Measurements from ENCODE around the gene PHACTR3.

PHACTR3 gene

GRCh38 chr20:59821788-59822187, 217.4 kb downstream of the PHACTR3 start:
- peak; percentile 70 for DNase-seq

- DNase-seq: peak; percentile 42
Measured at GRCh38 chr20:59822291-59823029, 218.1 kb downstream of the PHACTR3 start.

- DNase-seq: no peak
Measured at GRCh38 chr20:59823030-59823423, 218.7 kb downstream of the PHACTR3 start.

GRCh38 chr20:59823491-59824259, 219.3 kb downstream of the PHACTR3 start:
- peak; percentile 26 for DNase-seq

DNA sequence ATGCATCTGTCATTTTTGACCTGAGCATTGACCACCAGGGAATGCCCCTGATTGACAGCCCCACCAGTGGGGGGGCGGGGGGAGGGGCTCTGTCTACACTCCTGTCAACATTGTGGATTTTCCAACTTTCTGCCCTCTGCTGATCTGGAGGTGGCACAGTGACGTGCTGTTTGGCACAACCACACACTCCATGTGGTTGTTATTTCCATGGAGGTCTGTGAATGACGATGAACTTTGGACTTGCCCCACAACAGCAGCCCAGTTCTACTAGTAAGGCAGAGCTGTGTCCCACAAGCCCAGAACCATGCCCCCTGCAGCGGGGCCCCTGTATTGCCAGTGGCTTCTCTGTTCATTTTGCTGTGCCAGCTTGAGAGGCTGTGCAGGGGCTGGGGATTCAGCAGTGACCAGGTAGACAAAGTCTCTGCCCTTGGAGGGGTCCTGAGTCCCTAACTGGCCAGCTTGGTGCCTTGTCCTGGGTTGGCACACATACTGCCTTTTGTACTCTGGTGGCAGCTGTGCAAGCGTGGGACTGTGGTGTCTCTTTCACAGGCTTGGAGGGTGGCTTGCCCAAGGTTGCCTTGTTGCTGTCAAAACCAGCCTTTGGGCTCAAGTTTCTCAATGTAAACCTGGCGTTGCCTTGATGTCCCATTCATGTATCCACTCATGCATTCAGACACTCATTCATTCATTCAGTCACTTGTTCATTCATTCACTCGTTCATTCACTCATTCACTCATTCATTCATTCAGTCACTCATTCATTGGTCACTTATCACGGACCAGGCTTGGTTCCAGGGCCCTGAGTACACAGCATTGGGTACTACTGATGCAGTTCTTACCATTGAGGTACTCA, 220.6 kb downstream of the PHACTR3 start:
- peak; percentile 64 for DNase-seq

DNA sequence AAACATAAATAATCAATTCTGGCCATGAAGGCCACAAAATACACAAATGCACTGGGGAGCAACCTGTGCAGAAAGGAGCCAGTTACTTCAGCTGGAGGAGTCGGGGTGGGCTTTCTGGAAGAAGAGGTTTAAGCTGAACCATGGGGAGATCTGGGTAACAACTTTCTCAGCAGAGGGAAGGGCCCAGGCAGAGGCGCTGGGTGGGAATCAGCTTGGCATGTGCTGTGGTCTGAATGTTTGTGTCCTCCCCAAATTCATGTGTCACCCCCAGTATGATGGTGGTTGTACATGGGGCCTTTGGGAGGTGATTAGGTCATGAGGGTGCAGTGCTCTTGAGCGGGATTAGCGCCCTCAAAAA, 221.2 kb downstream of the PHACTR3 start:
- DNase-seq: no peak

DNA sequence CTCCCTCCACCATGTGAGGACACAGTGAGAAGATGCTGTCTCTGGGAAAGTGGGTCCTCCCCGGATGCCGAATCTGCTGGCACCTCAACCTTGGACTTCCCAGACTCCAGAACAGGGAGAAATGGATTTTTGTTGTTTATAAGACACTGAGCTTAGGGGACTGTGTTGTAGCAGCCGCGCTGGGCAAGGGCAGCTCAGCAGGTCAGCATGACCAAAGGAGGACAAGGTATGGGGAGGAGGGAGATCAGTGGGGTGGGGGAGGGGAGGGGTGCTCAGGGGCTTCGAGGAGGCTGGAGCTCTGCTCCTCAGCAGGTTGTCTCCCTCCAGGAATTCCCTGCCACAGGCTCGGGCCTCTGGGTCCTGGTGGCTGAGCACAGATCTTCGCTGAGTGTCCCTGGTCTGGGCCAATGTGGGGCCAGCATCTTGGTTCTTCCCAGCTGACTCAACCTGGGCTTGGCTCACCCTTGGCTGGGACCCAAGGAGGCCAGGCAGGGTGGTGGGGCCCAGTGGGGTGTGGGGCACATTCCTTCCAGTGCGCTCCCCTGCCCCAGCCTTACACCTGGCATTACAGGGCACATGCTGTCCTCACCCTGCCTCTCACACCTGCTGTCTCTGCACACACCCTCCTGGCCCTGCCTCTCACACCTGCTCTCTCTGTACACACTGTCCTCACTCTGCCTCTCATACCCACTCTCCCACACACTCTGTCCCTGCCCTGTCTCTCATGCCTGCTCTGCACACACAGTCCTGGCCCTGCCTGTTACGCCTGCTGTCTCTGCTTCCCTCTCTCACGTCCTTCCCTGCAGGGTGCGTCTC, 221.8 kb downstream of the PHACTR3 start:
- peak; percentile 99 for DNase-seq

GRCh38 chr20:59827138-59828056, 223.1 kb downstream of the PHACTR3 start:
- DNase-seq: peak; percentile 61

GRCh38 chr20:59828125-59829053, 224.0 kb downstream of the PHACTR3 start:
- DNase-seq: no peak

- peak; percentile 44 for DNase-seq
Measured at GRCh38 chr20:59829054-59829785, 224.9 kb downstream of the PHACTR3 start.

DNA sequence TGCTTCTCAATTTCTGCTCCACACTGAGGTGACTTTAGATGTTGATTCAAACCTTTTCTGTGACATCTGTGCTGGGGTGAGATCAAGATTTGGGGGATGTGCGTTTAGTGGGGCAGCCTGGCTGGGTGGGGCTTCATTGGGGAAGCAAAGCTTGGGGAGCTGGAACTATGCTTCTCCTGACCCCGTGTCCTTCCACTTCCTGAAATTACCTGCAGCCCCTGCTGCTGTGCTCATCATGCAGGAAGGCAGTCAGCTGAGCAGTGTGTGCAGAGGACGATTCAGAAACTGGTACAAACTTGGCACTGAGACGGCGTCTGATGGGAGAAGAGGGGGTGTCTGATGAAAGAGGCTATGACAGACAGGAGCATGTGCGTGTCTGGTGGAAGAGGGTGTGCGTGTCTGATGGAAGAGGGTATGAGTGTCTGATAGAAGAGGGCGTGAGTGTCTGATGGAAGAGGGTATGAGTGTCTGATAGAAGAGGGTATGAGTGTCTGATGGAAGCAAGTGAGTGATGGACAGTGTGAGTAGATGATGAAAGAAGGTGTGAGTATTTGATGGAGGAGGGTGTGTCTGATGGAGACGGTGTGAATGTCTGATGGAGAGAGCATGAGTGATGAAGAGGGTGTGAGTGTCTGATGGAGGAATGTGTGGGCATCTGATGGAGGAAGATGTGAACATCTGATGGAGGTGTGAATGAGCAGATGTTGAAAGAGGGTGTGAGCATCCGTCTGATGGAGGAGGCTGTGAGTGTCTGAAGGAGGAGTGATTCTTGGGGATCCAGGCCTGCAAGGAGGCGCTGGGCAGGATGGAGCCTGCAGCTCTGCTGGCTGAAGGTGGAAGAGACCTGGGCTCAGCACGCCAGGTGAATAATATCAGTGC, 225.7 kb downstream of the PHACTR3 start:
- peak; percentile 34 for DNase-seq

DNA sequence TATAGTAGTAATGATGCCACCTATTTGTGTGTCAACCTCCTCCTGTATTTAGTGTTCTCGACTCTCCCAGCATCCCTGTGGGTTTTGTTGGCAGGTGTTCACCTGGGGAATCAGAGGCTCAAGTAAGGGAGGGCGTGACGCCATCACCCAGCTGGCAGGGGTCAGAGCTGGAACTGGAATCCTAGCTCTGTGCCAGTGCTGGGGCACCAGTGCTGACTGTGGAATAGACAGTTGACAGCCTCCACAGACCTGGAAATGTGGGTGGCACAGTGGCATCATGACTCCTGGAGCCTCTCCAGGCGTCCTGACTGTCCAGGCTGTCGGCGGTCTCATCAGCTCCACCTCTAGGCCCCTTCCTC, 226.3 kb downstream of the PHACTR3 start:
- DNase-seq: peak; percentile 97

DNA sequence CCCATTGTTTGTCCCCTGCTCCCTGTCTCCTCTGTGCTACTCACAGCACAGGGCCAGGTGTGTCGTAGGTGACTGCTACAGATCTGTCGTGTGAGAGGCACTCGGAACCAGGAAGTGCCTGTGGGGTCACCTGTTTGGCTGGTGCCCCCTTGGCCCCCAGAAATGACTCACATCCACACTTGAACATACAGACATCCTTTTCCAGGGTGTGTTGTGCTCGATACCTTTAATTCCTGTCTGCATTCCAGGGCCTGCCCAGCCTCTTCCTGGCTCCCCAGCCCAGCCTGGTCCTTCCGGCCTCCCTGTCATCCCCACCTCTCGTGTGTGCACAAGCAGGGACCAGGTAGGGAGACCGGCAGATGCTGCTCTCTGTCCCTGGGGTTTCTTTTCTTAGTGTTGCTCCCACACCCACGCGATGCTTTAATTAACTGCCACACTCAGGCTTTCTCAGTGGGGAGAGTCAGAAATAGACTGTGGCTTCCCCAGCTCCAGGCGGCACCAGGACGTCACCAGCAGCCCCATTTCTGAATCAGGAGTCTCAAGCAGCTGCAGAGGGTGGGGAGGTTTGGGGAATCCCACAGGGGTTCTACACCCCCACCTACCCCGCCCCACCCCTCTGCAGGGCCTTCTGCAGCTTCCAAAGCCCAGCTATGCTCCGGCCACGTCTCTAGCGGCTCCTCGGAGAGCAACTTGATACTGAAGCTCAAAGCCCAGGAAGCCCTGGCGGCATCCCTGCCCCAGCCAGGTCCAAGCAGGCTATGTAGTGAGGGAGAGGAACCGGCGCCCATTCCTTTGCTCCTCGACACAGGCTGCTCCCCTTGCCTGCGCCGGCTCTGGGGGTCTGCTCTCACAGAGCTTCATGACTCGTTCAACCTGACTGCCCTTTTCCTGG, 226.9 kb downstream of the PHACTR3 start:
- peak; percentile 99 for DNase-seq

DNA sequence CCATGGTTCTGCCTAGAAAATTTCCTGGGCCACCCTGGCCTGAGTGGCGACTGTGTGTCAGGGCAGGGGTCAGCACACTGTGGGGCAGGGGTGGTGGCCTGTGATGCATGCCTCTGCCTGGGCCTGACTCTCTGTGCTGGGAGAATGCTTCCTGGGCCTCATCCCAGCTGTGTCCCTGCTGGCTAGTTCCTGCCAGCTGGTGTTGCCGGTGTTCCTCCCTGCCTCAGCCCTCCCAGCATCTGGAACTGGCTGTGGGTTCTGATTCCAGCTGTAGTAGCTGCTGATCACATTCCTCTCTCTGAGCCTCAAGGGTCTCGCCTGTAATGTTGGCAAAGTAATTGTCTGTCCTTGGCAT, 227.6 kb downstream of the PHACTR3 start:
- DNase-seq: peak; percentile 80

- DNase-seq: no peak
Measured at GRCh38 chr20:59832406-59833363, 228.3 kb downstream of the PHACTR3 start.

DNA sequence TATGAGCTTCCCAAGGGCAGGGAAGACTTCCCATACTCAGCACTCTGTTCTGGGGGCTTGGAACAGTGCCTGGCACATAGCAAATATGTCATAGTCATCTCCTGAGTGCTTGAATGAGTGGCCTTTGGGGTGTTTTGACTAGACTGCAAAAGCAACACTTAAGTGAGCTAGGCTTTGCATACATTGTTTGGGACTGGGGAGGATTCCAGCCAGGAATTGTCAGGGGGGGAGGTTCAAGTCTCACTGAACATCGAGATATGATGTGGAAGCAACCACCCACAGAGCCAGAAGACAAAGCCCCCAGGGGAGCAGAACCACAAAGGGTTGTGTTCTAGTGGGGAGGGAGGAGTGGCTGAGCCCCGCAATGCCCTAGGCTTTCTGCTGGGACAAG, 230.7 kb downstream of the PHACTR3 start:
- peak; percentile 21 for DNase-seq
